ENCODE measurements around the gene ANK3. TPM values are rescaled to one million over a fixed set of nuclear protein-coding genes. Genes with fewer than 3 reads are reported as not detected.

Gene ANK3
- total RNA-seq, 2 donors from 2014 or later: 65.0 to 79.5 TPM

DNA sequence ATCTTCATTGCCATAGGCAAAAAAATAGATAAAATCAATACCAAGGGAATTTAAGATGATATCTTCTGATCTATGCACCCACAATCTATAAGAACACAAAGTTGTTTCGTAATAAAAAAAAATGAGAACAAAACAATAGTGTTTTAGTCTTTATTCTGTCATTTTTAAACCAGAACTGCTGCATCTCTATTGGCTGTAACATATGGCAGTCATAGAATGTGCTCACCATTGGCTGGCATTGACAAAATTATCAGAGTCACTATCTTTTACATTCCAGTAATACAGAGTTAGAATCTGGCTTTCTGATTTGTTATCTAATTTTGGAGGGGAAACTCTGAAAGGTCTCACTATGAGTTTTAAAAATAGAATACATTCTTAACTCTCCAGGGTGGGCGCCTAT is 344.7 kb downstream of the ANK3 start:
- Histone ChIP-seq H3K4me3 (ENCODE audit: low read length) (no peak overlapping the region), H3K9ac (ENCODE audit: extremely low read depth, low read length, poor library complexity, severe bottlenecking) (no peak overlapping the region), H3K36me3 (ENCODE audit: control insufficient read depth, insufficient read depth, low read length) (no peaks in the 10 kb centered on the region), H3K27ac (ENCODE audit: low read depth, low read length) (no peak overlapping the region), H3K27me3 (ENCODE audit: control insufficient read depth, insufficient read depth, low read length, poor library complexity, severe bottlenecking) (no peaks in the 10 kb centered on the region), H3K9me3 (ENCODE audit: control insufficient read depth, low read length) (no peaks in the 10 kb centered on the region), H3K4me1 (ENCODE audit: control insufficient read depth, insufficient read depth, low read length) (peaks cover 4% of the 10 kb centered on the region)
- WGBS, 2 experiments (ENCODE audit: insufficient coverage in 1 of 2, insufficient read length in 1 of 2): 97 to 100% methylated on average over 2 of the region's 2 CpGs
- DNase-seq: no peak
- Mint-ChIP-seq H3K27me3 (ENCODE audit: insufficient read depth) (no peaks in the 10 kb centered on the region), H3K27ac (no peak overlapping the region), H3K4me1 (peaks cover 36% of the 10 kb centered on the region), H3K4me3 (no peak overlapping the region), H3K36me3 (ENCODE audit: low read depth) (no peaks in the 10 kb centered on the region), H3K9me3 (no peaks in the 10 kb centered on the region)
- no peak for TF ChIP-seq CTCF (conservative IDR thresholded peaks at IDR 0.05)

GRCh38 chr10:60044242-60044641 is 345.4 kb downstream of the ANK3 start:
- H3K9ac ChIP-seq (ENCODE audit: extremely low read depth, low read length, poor library complexity, severe bottlenecking): no peak overlapping the region
- Mint-ChIP-seq H3K36me3 (ENCODE audit: low read depth) (no peaks in the 10 kb centered on the region), H3K9me3 (no peaks in the 10 kb centered on the region), H3K27me3 (ENCODE audit: insufficient read depth) (no peaks in the 10 kb centered on the region), H3K4me3 (no peak overlapping the region), H3K4me1 (peaks cover 36% of the 10 kb centered on the region), H3K27ac (no peak overlapping the region)
- 92% methylated on average over 2 of the region's 2 CpGs; no CpG with 5 or more reads in 1 of the 2 experiments for WGBS, 2 experiments (ENCODE audit: insufficient coverage in 1 of 2, insufficient read length in 1 of 2)
- no peak for DNase-seq
- no peak overlapping the region for H3K27ac ChIP-seq (ENCODE audit: low read depth, low read length)
- no peaks in the 10 kb centered on the region for H3K9me3 ChIP-seq (ENCODE audit: control insufficient read depth, low read length)
- TF ChIP-seq CTCF (conservative IDR thresholded peaks at IDR 0.05): no peak
- H3K4me1 ChIP-seq (ENCODE audit: control insufficient read depth, insufficient read depth, low read length): peaks cover 4% of the 10 kb centered on the region
- no peak overlapping the region for H3K4me3 ChIP-seq (ENCODE audit: low read length)
- H3K27me3 ChIP-seq (ENCODE audit: control insufficient read depth, insufficient read depth, low read length, poor library complexity, severe bottlenecking): no peaks in the 10 kb centered on the region
- no peaks in the 10 kb centered on the region for H3K36me3 ChIP-seq (ENCODE audit: control insufficient read depth, insufficient read depth, low read length)

DNA sequence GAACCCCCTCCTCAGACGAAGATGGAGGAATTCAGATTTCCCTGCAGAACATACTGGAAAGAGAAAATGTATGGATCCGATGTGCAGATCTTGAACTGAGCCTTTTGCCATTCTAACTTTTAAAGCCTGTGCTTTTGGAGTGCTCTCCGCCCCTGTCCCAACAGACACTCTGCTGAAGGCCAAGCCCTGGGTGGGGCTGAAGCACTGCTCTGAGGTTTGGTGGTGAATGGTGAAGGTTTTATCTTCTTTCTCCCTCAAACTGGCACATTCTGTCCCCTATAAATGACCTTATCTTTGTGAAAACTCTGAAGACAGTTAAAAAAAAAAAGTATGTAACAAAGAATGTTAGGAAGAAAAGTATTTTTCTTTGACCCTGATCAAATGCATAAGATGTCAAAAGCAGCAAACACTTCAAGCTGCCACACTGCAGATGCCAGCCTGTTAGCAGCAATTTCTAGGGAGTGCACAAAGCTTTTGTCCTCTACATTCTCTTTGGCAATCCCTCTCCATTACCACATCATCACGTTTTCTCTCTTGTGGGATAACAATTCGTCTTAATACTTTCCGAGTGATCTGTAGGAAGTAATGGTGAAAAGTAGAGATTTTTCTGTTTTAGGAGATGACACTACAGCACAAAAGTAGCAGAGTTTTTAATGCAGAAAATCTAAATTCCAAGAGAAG is 346.0 kb downstream of the ANK3 start:
- no peaks in the 10 kb centered on the region for H3K9me3 ChIP-seq (ENCODE audit: control insufficient read depth, low read length)
- H3K27me3 Mint-ChIP-seq (ENCODE audit: insufficient read depth): no peaks in the 10 kb centered on the region
- H3K4me1 ChIP-seq (ENCODE audit: control insufficient read depth, insufficient read depth, low read length): peaks cover 4% of the 10 kb centered on the region
- no peak overlapping the region for H3K27ac ChIP-seq (ENCODE audit: low read depth, low read length)
- no peaks in the 10 kb centered on the region for H3K36me3 ChIP-seq (ENCODE audit: control insufficient read depth, insufficient read depth, low read length)
- no peak overlapping the region for H3K4me3 ChIP-seq (ENCODE audit: low read length)
- TF ChIP-seq CTCF (conservative IDR thresholded peaks at IDR 0.05): no peak
- H3K36me3 Mint-ChIP-seq (ENCODE audit: low read depth): peaks cover 1% of the 10 kb centered on the region
- 94 to 96% methylated on average over 4 to 5 of the region's 6 CpGs for WGBS, 2 experiments (ENCODE audit: insufficient coverage in 1 of 2, insufficient read length in 1 of 2)
- H3K27me3 ChIP-seq (ENCODE audit: control insufficient read depth, insufficient read depth, low read length, poor library complexity, severe bottlenecking): no peaks in the 10 kb centered on the region
- DNase-seq: no peak
- H3K4me3 Mint-ChIP-seq: no peak overlapping the region
- no peaks in the 10 kb centered on the region for H3K9me3 Mint-ChIP-seq
- peaks cover 36% of the 10 kb centered on the region for H3K4me1 Mint-ChIP-seq
- no peak overlapping the region for H3K9ac ChIP-seq (ENCODE audit: extremely low read depth, low read length, poor library complexity, severe bottlenecking)
- no peak overlapping the region for H3K27ac Mint-ChIP-seq
